ENCODE results near the gene GPR148.
A peak's percentile ranks its signal among the peaks of the same experiment; 100 is the strongest.

GRCh38 chr2:130756053-130756873 is 27.4 kb downstream of the GPR148 start:
- no peak for TF ChIP-seq RAD21 (IDR thresholded peaks at IDR 0.05; ENCODE audit: low read length)
- TF ChIP-seq CTCF (conservative IDR thresholded peaks at IDR 0.05; ENCODE audit: low read depth, low read length): 0 out of 2 replicates have a peak, but pooled peaks have one; percentile 13
- no peak for TF ChIP-seq BHLHE40 (IDR thresholded peaks at IDR 0.05; ENCODE audit: low read depth, low read length)
- TF ChIP-seq RFX5 (IDR thresholded peaks at IDR 0.05; ENCODE audit: low read depth, low read length): no peak
- TF ChIP-seq POLR2A (IDR thresholded peaks at IDR 0.05; ENCODE audit: low read depth, low read length): no peak
- no peak for TF ChIP-seq SMC3 (IDR thresholded peaks at IDR 0.05; ENCODE audit: low read depth, low read length)
- 0 out of 2 replicates have a peak, but pooled peaks have one; percentile 19 for TF ChIP-seq MAZ (IDR thresholded peaks at IDR 0.05; ENCODE audit: borderline replicate concordance, low read depth, low read length)
- no peak for TF ChIP-seq RCOR1 (IDR thresholded peaks at IDR 0.05; ENCODE audit: insufficient replicate concordance, low read length)
- no peak for TF ChIP-seq NFE2L2 (IDR thresholded peaks at IDR 0.05; ENCODE audit: low read depth, low read length)
- no peak for TF ChIP-seq MXI1 (IDR thresholded peaks at IDR 0.05; ENCODE audit: borderline replicate concordance, low read depth, low read length)
- no peak for TF ChIP-seq CEBPB (IDR thresholded peaks at IDR 0.05; ENCODE audit: low read depth, low read length)
- TF ChIP-seq ELK1 (IDR thresholded peaks at IDR 0.05; ENCODE audit: borderline replicate concordance, low read depth, low read length): no peak
- no peak for TF ChIP-seq USF2 (IDR thresholded peaks at IDR 0.05; ENCODE audit: low read depth, low read length)
- TF ChIP-seq FOS (IDR thresholded peaks at IDR 0.05; ENCODE audit: low read depth, low read length): no peak

Data from IMR-90 (cell line).